BLaER1 (cell line): ENCODE measurements around the gene ATP2B3.

Experiments
- H3K27ac ChIP-seq: shearing (Covaris generic); formaldehyde crosslinking; 2 replicates; pipeline ENCODE4 v1.8.1; 2022
- H3K27me3 ChIP-seq: shearing (Covaris generic); formaldehyde crosslinking; 2 replicates; pipeline ENCODE4 v1.8.1; 2022
- H3K36me3 ChIP-seq: shearing (Covaris generic); formaldehyde crosslinking; 2 replicates; pipeline ENCODE4 v1.8.1; 2022
- H3K4me1 ChIP-seq: shearing (Covaris generic); formaldehyde crosslinking; 2 replicates; pipeline ENCODE4 v1.8.1; 2022
- H3K4me2 ChIP-seq: shearing (Covaris generic); formaldehyde crosslinking; 2 replicates; pipeline ENCODE4 v1.8.1; 2022
- H3K4me3 ChIP-seq: shearing (Covaris generic); formaldehyde crosslinking; 2 replicates; pipeline ENCODE4 v1.8.1; 2022
- H3K9ac ChIP-seq: shearing (Covaris generic); formaldehyde crosslinking; 2 replicates; pipeline ENCODE4 v1.8.1; 2022
- H3K9me3 ChIP-seq: shearing (Covaris generic); formaldehyde crosslinking; 2 replicates; pipeline ENCODE4 v1.8.1; 2022
- H4K20me1 ChIP-seq: shearing (Covaris generic); formaldehyde crosslinking; 2 replicates; pipeline ENCODE4 v1.8.1; 2022
- Cebpa-rat ChIP-seq: shearing (Covaris generic); IDR thresholded peaks from 2 replicates; pipeline ENCODE4 v1.8.1; 2022

Gene ATP2B3

DNA sequence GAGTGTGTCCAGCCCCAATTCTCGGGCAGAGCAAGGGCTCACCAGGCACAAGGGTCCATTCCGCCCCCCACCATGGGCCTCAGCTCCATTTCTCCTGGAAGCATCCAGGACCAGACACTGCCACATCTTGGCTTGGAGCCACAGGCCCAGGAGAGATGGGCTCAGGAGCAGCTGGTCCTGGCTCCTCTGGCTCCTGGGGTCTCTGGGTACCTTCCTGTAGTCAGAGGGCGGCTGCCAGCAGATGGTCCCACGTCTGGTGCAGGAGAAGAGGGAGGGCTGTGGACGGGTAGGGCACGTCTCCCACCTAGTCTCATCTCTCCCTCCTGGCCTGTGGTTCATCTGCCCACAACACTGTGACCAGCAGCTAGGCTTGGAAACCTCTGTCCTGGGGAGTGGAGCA is 8.0 kb downstream of the ATP2B3 start:
- H3K9me3 ChIP-seq = no peaks in the 10 kb centered on the region
- H3K4me3 ChIP-seq = no peak overlapping the region
- no peak overlapping the region for H3K9ac ChIP-seq
- TF ChIP-seq Cebpa-rat = no peak
- no peak overlapping the region for H3K4me2 ChIP-seq
- peaks cover 82% of the 10 kb centered on the region for H3K27me3 ChIP-seq
- peaks cover 48% of the 10 kb centered on the region; the same call in 1 of the 2 replicates for H4K20me1 ChIP-seq
- no peaks in the 10 kb centered on the region for H3K36me3 ChIP-seq
- no peak overlapping the region for H3K27ac ChIP-seq
- H3K4me1 ChIP-seq = peaks cover 13% of the 10 kb centered on the region

DNA sequence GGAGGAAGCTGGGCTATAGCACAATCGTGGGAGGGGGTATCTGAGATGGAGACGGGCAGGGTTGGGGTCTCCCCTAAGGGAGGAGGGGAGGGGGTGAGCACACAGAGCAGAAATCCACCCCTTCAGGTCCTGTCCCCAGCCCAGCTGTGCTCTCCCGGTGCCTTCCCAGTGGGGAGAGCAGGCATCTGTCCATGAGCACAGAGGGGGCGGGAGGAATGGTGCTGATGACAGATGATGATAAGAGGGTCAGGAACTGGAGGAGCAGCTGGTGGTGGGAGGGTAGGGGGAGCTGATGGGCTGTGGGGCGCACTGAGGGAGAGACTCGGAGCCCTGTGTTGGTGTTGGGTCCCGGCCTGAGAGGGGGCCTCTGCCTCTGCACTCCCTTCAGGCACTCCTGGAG is 8.6 kb downstream of the ATP2B3 start:
- Histone ChIP-seq H4K20me1 (peaks cover 43% of the 10 kb centered on the region; the same call in 1 of the 2 replicates), H3K4me2 (no peak overlapping the region), H3K4me3 (no peak overlapping the region), H3K36me3 (no peaks in the 10 kb centered on the region), H3K4me1 (peaks cover 11% of the 10 kb centered on the region), H3K9me3 (no peaks in the 10 kb centered on the region), H3K27me3 (peaks cover 79% of the 10 kb centered on the region), H3K27ac (no peak overlapping the region), H3K9ac (no peak overlapping the region)
- no peak for TF ChIP-seq Cebpa-rat

DNA sequence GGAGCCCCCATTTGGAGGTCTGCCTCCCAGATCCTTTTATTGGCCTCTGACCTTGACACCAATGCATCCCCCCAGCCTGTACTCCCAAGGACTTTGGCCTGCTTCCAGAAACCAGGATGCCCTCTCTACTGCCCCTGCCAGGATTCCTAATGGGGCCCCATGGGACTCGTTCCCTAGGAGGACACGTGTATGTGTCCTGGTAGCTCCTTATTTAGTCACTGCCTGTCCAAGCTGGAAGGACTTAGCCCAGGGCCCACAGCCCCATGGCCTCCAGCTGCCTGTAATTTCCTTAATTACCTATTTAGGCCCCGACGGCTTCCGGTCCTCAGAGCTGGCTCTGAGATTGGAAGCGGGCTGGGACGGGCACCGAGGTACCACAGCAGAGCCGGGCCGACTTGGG is 9.4 kb downstream of the ATP2B3 start:
- Histone ChIP-seq H3K4me1 (peaks cover 4% of the 10 kb centered on the region), H4K20me1 (peaks cover 36% of the 10 kb centered on the region; the same call in 1 of the 2 replicates), H3K27me3 (peaks cover 79% of the 10 kb centered on the region), H3K27ac (no peak overlapping the region), H3K9me3 (no peaks in the 10 kb centered on the region), H3K4me3 (no peak overlapping the region), H3K4me2 (no peak overlapping the region), H3K9ac (no peak overlapping the region), H3K36me3 (no peaks in the 10 kb centered on the region)
- no peak for TF ChIP-seq Cebpa-rat

DNA sequence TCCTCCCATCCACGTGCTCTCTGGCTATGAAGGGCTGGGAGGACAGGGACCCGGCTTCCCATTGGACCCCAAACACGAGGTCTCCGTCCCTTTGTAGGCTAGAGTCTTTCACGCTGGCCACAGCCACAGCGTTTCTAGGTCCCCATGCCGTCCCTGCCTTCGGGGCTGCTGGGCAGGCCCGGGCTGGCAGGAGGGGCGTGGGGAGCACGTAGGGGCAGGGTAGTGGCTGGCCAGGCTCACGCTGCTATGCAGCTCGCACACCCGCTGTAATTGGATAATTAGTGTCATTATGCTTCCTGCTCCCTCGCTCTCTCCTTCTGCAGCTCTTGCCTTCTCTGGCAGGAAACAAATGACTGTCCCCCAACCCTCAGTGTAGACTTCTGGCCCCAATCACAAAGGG is 9.8 kb downstream of the ATP2B3 start:
- TF ChIP-seq Cebpa-rat = no peak
- Histone ChIP-seq H3K27me3 (peaks cover 78% of the 10 kb centered on the region), H3K27ac (no peak overlapping the region), H3K9ac (no peak overlapping the region), H3K9me3 (no peaks in the 10 kb centered on the region), H3K4me3 (no peak overlapping the region), H3K36me3 (no peaks in the 10 kb centered on the region), H4K20me1 (peaks cover 35% of the 10 kb centered on the region; the same call in 1 of the 2 replicates), H3K4me1 (no peaks in the 10 kb centered on the region), H3K4me2 (no peak overlapping the region)

DNA sequence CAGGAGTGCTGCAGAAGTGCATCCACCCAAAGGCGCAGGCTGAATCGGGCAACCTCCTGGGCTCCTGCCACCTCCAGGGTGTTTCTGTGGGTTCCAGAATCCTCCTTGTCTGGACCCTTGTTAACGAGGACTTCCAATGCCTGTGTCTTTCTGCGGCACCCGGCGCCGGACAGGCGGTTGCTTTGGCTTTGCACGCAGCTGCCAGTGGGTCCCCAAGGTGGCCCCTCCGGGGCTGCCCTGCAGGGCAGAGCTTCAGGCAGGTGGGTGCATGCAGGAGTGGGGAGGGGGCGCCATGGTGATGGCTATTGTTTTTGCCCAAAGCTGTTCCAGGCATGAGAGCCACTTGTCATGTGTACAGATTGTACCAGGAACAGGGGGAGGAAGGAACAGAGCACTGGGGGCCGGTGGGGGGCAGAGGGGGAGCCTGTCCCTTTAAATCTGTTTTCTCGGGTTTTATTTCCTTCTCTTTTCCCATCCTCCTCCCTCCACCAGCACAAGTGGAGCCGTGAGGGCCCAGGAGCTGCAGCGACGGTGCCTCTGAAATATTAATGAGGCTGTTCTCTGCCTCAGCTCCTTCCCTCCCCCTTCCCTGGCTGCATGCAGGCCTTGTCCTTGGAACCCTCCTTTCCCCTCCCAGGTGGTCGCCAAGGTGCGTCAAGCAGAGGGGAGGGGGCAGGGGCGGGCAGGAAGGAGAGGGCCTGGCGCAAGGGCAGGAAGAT is 13.1 kb downstream of the ATP2B3 start:
- no peak overlapping the region for H3K9ac ChIP-seq
- H3K36me3 ChIP-seq = no peaks in the 10 kb centered on the region
- no peak overlapping the region for H3K4me3 ChIP-seq
- H3K4me2 ChIP-seq = no peak overlapping the region
- H3K27me3 ChIP-seq = peaks cover 80% of the 10 kb centered on the region
- H4K20me1 ChIP-seq = peaks cover 32% of the 10 kb centered on the region; the same call in 1 of the 2 replicates
- H3K4me1 ChIP-seq = no peaks in the 10 kb centered on the region
- H3K9me3 ChIP-seq = no peaks in the 10 kb centered on the region
- H3K27ac ChIP-seq = no peak overlapping the region
- no peak for TF ChIP-seq Cebpa-rat

DNA sequence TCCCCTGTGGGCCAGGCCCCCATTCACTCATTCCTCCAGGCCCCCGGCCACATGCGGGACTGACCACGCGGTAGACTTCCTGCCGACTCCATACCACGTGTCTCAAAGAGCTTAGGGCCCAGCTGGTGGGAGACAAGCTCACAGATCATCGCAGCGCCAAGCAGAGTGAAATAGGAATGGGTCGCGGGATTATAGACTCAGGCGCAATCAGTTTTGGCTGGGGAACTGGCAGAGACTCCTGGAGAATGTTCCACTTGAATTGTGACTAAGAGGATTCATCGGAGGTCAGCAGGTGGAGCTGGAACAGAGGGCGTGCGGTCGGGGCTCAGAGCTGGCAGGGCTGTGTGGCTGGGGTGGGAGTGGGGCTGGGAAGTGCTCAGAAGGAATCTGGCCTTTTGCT is 15.6 kb downstream of the ATP2B3 start:
- Histone ChIP-seq H3K36me3 (no peaks in the 10 kb centered on the region), H3K27me3 (peaks cover 80% of the 10 kb centered on the region)

DNA sequence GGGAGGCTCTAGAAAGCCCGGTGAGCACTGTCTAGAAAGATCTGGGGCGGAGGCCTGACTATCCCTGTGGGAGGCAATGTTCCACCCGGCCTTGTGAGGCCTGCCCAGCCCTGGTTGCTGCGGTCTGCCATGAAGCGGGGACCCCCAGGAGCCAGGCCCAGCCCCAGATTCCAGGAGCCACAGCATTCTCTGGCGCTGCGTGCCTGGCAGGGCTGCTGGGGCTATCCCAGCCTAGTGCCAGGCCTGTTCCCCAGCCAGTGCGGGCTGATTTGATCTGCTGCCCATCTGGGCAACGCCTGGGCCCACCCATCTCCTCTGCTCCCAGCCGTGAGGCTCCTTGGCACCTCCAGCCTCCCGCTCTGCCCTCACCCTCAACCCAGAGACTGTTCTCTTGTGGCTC is 19.6 kb downstream of the ATP2B3 start:
- Histone ChIP-seq H3K27me3 (peaks cover 82% of the 10 kb centered on the region), H4K20me1 (peaks cover 76% of the 10 kb centered on the region; the same call in 1 of the 2 replicates), H3K27ac (no peak overlapping the region), H3K9ac (no peak overlapping the region), H3K4me3 (no peak overlapping the region), H3K9me3 (no peaks in the 10 kb centered on the region), H3K4me1 (no peaks in the 10 kb centered on the region), H3K36me3 (no peaks in the 10 kb centered on the region), H3K4me2 (no peak overlapping the region)
- no peak for TF ChIP-seq Cebpa-rat

More for the DNA sequence above, 15.6 kb downstream of the ATP2B3 start:
- Histone ChIP-seq H3K9me3 (no peaks in the 10 kb centered on the region), H4K20me1 (peaks cover 52% of the 10 kb centered on the region; the same call in 1 of the 2 replicates), H3K4me2 (no peak overlapping the region), H3K4me1 (no peaks in the 10 kb centered on the region), H3K4me3 (no peak overlapping the region), H3K9ac (no peak overlapping the region), H3K27ac (no peak overlapping the region)
- no peak for TF ChIP-seq Cebpa-rat

DNA sequence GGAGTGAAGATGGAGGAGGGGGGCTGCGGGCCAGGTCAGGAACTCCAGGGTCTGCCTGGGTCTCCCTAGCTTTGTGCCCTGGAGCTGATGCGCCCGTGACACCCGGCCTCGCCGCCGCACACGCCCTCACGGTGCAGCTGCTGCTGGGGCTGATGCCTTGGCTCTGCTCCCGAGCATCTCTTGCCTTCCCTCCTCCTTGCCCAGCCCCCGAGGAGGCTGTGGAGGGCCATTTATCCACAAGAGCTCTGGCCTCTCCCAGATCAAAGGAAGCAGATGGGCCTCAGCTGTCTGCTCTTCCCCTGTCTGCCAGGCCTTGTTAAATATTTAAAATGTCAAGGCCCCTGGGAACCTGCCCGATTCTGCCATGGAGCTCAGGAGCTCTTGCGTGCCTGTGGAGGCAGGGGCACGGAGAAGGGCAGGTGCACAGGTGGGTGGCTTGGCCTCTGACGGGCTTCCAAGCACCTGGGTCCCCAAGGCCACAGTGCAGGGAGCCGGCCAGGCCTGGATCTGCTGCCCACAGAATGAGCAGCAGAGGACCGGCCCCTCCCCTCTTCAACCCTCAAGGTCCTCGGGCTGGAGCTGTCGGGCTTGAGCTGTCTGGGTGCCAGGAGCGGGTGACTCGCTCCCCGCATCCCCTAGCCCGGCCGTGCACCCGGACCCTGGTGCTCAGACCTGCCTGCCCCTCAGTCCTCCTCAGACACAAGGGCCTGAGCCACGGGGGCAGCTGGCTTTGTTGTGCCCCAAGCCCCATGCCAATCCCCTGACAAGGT is 20.3 kb downstream of the ATP2B3 start:
- no peaks in the 10 kb centered on the region for H3K36me3 ChIP-seq
- H3K9ac ChIP-seq = no peak overlapping the region
- TF ChIP-seq Cebpa-rat = no peak
- H4K20me1 ChIP-seq = peaks cover 70% of the 10 kb centered on the region; the same call in 1 of the 2 replicates
- H3K9me3 ChIP-seq = no peaks in the 10 kb centered on the region
- no peaks in the 10 kb centered on the region for H3K4me1 ChIP-seq
- peaks cover 82% of the 10 kb centered on the region for H3K27me3 ChIP-seq
- no peak overlapping the region for H3K4me3 ChIP-seq
- H3K4me2 ChIP-seq = no peak overlapping the region
- no peak overlapping the region for H3K27ac ChIP-seq

DNA sequence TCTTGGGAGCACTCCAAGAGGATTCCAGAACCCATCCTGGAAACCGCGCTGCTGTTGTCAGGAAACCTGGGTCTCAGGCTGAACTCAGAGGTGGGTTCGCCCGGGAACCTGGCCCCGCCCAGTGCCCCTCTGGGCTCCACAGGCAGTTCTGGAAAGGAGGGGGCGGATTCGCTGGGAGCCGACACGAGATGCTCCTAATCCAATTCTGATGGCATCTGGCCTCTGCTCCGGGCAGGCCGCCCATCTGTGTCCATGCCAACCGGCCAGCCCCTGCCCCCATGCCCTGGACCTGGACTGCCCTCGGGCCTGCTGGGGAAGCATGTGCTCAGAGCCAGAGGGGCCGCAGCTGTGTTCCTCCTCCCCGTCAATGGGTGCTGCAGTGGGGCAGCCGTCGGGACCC is 21.0 kb downstream of the ATP2B3 start:
- no peak overlapping the region for H3K4me2 ChIP-seq
- H4K20me1 ChIP-seq = peaks cover 66% of the 10 kb centered on the region; the same call in 1 of the 2 replicates
- no peak overlapping the region for H3K4me3 ChIP-seq
- H3K4me1 ChIP-seq = no peaks in the 10 kb centered on the region
- TF ChIP-seq Cebpa-rat = no peak
- no peaks in the 10 kb centered on the region for H3K36me3 ChIP-seq
- H3K9ac ChIP-seq = no peak overlapping the region
- peaks cover 85% of the 10 kb centered on the region for H3K27me3 ChIP-seq
- H3K27ac ChIP-seq = no peak overlapping the region
- no peaks in the 10 kb centered on the region for H3K9me3 ChIP-seq
